Stimulated activated memory B cell treated with anti-CD40 and anti-IgM and Interleukin-4, amounts not matched to agents 10 μg/mL and 1 μg/mL and 100 μg/mL, for 72 hours (primary cell): ENCODE data around the gene CCDC9.
A peak's percentile ranks its signal among the peaks of the same experiment; 100 is the strongest.
"Not testable (repeated sequence)": the region's sequence is repeated elsewhere in the genome, so short reads cannot be mapped to it uniquely, and the experiment has no call there.

Source experiments
- ATAC-seq: fragments of 150-1000 bp; cut with Tn5 transposase; 2 replicates; pipeline ENCODE4 v1.10.0; 2021
- H3K27ac Mint-ChIP-seq: one replicate; pipeline ENCODE4 v1.8.0; 2022; ENCODE audit warnings: mild to moderate bottlenecking, mixed read lengths
- H3K27me3 Mint-ChIP-seq: one replicate; pipeline ENCODE4 v1.8.0; 2022; ENCODE audit warnings: mixed read lengths
- H3K36me3 Mint-ChIP-seq: one replicate; pipeline ENCODE4 v1.8.0; 2022; ENCODE audit warnings: mixed read lengths
- H3K4me1 Mint-ChIP-seq: one replicate; pipeline ENCODE4 v1.8.0; 2022; ENCODE audit warnings: mixed read lengths
- H3K4me3 Mint-ChIP-seq: one replicate; pipeline ENCODE4 v1.8.0; 2022; ENCODE audit warnings: mild to moderate bottlenecking, moderate library complexity, mixed read lengths
- H3K9me3 Mint-ChIP-seq: one replicate; pipeline ENCODE4 v1.8.0; 2022; ENCODE audit warnings: mixed read lengths

The CCDC9 gene

DNA sequence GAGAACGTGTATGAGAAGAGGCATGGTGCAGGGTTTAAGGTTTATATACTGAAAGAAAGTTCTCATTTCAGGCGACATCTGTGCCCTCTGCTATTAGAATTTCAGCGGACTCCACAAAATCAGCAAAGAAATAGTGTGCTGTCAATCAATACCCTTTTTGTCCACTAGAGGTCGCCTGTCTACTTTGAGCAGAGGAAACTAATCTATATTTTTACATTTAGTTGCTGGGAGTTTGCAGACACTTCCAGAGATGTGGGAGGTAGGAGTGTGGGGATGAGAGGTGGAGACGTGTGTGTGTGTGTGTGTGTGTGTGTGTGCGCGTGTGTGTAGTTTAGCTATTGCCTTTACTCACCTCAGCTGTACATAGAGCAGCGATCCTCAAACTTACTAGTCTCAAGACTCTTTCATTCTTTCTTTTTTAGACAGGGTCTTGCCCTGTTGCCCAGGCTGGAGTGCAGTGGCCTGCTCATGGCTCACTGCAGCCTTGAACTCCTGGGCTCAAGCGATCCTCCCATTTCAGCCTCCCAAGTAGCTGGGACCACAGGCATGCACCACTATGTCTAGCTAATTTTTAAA is 28.1 kb downstream of the CCDC9 start:
- peaks cover 5% of the 10 kb centered on the region for H3K36me3 Mint-ChIP-seq
- ATAC-seq: no peak
- H3K27me3 Mint-ChIP-seq: no peaks in the 10 kb centered on the region
- no peak overlapping the region for H3K4me3 Mint-ChIP-seq
- peaks cover 20% of the 10 kb centered on the region for H3K4me1 Mint-ChIP-seq
- no peaks in the 10 kb centered on the region for H3K9me3 Mint-ChIP-seq
- no peak overlapping the region for H3K27ac Mint-ChIP-seq

DNA sequence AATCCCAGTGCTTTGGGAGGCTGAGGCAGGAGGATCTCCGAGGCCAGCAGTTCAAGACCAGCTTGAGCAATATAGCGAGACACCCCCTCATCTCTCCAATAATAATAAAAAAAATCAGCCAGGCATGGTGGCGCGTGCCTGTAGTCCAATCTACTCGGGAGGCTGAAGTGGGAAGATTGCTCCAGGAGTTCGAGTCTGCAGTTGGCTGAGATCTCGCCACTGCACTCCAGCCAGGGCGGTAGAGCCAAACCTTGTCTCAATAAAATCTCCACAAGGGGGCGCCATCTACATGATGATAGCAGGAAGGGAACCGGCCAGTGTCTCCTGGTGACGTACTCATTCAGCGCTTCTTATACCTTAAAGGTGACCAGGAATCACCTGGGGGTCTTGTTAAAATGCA is 39.7 kb downstream of the CCDC9 start:
- H3K9me3 Mint-ChIP-seq: no peaks in the 10 kb centered on the region
- no peak overlapping the region for H3K4me3 Mint-ChIP-seq
- H3K27me3 Mint-ChIP-seq: peaks cover 17% of the 10 kb centered on the region
- peaks cover 6% of the 10 kb centered on the region for H3K36me3 Mint-ChIP-seq
- peak; percentile 88 for ATAC-seq
- H3K4me1 Mint-ChIP-seq: peaks cover 27% of the 10 kb centered on the region
- H3K27ac Mint-ChIP-seq: no peak overlapping the region

DNA sequence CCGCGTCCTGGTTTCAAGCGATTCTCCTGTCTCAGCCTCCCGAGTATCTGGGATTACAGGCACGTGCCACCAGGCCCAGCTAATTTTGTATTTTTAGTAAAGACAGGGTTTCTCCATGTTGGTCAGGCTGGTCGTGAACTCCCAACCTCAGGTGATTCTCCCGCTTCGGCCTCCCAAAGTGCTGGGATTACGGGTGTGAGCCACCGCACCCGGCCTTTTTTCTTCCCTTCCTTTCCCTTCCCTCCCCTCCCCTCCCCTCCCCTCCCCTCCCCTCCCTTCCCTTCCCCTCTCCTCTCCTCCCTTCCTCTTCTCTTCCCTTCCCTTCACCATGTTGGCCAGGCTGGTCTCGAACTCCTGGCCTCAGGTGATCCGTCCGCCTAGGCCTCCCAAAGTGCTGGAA is 44.5 kb downstream of the CCDC9 start:
- H3K36me3 Mint-ChIP-seq, H3K4me3 Mint-ChIP-seq, H3K27ac Mint-ChIP-seq, ATAC-seq, H3K9me3 Mint-ChIP-seq: not testable (repeated sequence)
- peaks cover 49% of the 10 kb centered on the region for H3K27me3 Mint-ChIP-seq
- H3K4me1 Mint-ChIP-seq: peaks cover 52% of the 10 kb centered on the region

DNA sequence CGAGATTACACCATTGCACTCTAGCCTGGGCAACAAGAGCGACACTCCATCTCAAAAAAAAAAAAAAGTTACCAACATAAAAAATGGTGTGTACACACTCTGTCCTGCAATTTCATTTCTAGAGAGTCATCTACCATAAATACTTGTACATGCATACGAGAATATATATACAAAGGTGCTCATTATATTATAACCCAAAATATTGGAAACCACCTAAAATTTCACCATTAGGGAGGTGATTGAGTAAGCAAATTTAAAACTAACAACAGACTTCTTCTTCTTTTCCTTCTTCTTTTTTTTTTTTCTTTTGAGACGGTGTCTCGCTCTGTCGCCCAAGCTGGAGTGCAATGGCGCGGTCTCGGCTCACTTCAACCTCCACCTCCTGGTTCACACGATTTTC is 45.9 kb downstream of the CCDC9 start:
- Mint-ChIP-seq H3K4me1 (peaks cover 43% of the 10 kb centered on the region), H3K27me3 (peaks cover 63% of the 10 kb centered on the region), H3K4me3 (no peak overlapping the region), H3K9me3 (no peaks in the 10 kb centered on the region), H3K27ac (no peak overlapping the region), H3K36me3 (no peaks in the 10 kb centered on the region)
- no peak for ATAC-seq

DNA sequence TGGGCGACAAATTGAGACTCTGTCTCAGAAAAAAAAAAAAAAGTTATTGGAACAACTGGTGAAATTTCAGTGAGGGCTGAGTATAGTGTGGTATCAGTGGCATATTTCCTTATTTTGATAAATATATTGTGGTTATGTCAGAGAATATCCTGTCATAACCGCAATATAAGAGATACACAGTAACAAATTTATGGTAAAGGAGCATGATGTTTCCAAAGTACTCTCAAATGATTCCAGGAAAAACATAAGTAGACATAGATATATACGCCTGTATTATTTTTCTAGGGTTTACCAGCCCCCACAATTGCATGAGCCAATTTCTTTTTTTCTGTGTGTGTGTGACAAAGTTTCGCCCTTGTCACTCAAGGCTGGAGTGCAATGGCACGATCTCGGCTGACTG is 47.6 kb downstream of the CCDC9 start:
- Mint-ChIP-seq H3K4me3 (no peak overlapping the region), H3K36me3 (no peaks in the 10 kb centered on the region), H3K9me3 (no peaks in the 10 kb centered on the region), H3K27me3 (peaks cover 75% of the 10 kb centered on the region), H3K27ac (no peak overlapping the region), H3K4me1 (peaks cover 43% of the 10 kb centered on the region)
- no peak for ATAC-seq

DNA sequence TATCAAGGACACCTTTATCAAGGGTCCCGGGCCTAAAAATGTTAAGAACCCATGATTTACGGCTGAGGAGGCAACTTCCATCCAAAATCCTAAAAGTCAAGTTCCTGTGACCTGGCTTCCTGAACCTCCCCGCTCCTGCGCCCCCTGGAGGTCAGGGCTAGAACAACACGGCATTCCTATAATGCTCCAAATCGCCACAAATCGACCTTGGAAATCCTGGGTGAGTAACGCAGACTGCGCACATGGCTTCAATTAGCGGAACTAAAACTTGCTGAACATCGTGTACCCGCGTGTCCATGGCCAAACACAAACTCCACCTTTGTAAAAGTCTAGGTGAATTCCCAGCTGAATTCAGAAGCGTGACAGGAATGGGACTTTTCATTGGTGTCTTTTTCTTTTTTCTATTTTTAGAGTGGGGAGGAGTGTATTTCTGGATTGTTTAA is 49.0 kb downstream of the CCDC9 start:
- H3K4me1 Mint-ChIP-seq: peaks cover 42% of the 10 kb centered on the region
- no peaks in the 10 kb centered on the region for H3K9me3 Mint-ChIP-seq
- peaks cover 78% of the 10 kb centered on the region for H3K27me3 Mint-ChIP-seq
- peak; percentile 34 for ATAC-seq
- H3K4me3 Mint-ChIP-seq: peak overlapping the region; percentile 34
- peak overlapping the region; percentile 48 for H3K27ac Mint-ChIP-seq
- no peaks in the 10 kb centered on the region for H3K36me3 Mint-ChIP-seq

DNA sequence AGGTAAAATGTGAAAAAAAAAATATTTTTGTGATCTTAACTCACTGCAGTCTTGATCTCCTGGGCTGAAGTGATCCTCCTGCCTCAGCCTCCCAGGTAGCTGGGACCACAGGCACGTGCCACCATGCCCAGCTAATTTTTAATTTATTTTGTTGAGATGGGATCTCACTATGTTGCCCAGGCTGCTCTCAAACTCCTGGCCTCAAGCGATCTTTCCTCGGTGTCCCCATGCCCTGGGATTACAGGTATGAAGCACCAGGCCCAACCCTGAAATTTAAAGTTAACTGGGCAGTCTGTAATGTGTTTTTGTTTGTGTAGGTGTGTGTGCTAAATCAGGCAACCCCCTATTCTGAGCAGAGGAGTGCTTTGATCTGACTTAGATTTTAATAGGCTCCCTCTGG is 50.0 kb downstream of the CCDC9 start:
- no peak for ATAC-seq
- Mint-ChIP-seq H3K27ac (no peak overlapping the region), H3K36me3 (no peaks in the 10 kb centered on the region), H3K4me3 (no peak overlapping the region), H3K4me1 (peaks cover 32% of the 10 kb centered on the region), H3K27me3 (peaks cover 78% of the 10 kb centered on the region), H3K9me3 (no peaks in the 10 kb centered on the region)

DNA sequence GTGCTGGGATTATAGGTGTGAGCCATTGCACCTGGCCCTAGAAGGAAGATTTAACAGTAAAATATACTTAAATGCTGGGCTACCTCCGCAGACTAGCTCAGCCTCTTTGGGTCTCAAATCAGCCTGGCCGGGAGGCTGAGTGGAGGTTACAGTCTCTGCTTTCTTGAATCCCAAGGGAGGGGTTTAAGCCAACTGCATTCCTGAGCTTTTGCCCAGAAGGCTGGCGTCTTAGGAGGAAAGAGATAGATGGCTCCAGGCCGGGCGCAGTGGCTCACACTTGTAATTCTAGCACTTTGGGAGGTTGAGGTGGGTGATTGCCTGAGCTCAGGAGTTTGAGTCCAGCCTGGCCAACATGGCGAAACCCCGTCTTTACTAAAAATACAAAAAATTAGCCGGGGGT is 52.7 kb downstream of the CCDC9 start:
- no peak overlapping the region for H3K4me3 Mint-ChIP-seq
- ATAC-seq: no peak
- peaks cover 74% of the 10 kb centered on the region for H3K27me3 Mint-ChIP-seq
- H3K9me3 Mint-ChIP-seq: no peaks in the 10 kb centered on the region
- H3K36me3 Mint-ChIP-seq: no peaks in the 10 kb centered on the region
- peaks cover 15% of the 10 kb centered on the region for H3K4me1 Mint-ChIP-seq
- no peak overlapping the region for H3K27ac Mint-ChIP-seq

DNA sequence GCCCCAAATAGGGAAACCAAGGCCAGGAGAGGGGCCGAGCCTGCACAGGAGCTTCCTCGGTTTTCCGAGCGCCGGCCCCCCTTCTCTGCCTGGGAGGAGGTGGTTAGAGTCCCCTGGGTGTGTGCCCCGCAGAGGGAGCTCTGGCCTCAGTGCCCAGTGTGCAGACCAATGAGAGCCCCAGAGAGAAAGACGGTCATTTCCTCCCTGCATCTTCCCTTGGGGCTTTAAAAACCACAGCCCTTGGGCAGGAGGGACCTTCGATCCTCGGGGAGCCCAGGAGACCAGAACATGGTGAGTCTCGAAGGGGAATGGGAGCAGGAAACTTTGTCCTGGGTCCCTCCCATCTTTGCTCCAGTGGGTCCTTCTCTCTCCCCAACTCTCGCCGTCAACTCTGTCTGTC is 53.3 kb downstream of the CCDC9 start, which contains the start of gene C5AR1:
Gene C5AR1 (plus strand): TSS at position 254 of the 400 bp plus-strand sequence. CDS start 35 bp downstream, at position 289.
- no peak for ATAC-seq
- Mint-ChIP-seq H3K27me3 (peaks cover 74% of the 10 kb centered on the region), H3K4me1 (peaks cover 15% of the 10 kb centered on the region), H3K9me3 (no peaks in the 10 kb centered on the region), H3K36me3 (no peaks in the 10 kb centered on the region), H3K4me3 (no peak within 1 kb of the TSS), H3K27ac (no peak within 1 kb of the TSS)

DNA sequence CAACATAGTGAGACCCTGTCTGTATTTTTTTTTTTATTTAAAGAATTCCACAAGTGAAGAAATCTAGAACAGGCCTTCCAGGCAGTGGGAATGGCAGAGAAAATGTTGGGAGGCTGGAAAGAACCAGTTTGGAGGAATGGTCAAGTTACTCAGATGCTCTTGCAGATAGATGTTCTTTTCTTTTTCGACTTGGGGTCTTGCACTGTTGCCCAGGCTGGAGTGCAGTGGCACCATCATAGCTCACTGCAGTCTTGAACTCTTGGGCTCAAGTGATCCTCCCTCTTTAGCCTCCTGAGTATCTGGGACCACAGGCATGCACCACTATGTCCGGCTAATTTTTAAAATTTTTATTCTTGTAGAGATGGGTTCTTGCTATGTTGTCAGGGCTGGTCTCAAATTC is 54.0 kb downstream of the CCDC9 start:
- H3K9me3 Mint-ChIP-seq: no peaks in the 10 kb centered on the region
- H3K36me3 Mint-ChIP-seq: no peaks in the 10 kb centered on the region
- H3K27me3 Mint-ChIP-seq: peaks cover 75% of the 10 kb centered on the region
- H3K4me3 Mint-ChIP-seq: no peak overlapping the region
- no peak overlapping the region for H3K27ac Mint-ChIP-seq
- H3K4me1 Mint-ChIP-seq: peaks cover 12% of the 10 kb centered on the region
- no peak for ATAC-seq

DNA sequence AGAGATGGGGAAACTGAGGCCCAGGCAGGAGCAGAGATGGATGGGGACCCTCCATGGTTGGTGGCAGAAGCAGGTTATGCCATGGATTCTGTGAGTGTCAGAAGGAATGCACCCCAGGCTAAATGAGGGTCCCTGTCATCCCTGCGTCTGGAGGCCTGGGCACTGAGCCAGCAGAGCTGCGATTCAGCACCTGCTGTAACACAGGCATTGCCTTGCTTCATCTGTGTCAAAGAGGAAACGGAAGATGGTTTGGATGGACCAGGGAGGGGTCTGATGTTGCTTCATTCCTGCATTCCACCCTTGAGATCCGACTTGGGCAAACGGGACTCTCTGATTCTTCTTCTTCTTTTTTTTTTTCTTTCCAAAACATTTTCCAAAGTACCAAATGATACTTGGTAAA is 54.5 kb downstream of the CCDC9 start:
- Mint-ChIP-seq H3K4me1 (peaks cover 13% of the 10 kb centered on the region), H3K36me3 (no peaks in the 10 kb centered on the region), H3K27me3 (peaks cover 75% of the 10 kb centered on the region), H3K4me3 (no peak overlapping the region), H3K9me3 (no peaks in the 10 kb centered on the region), H3K27ac (no peak overlapping the region)
- no peak for ATAC-seq

DNA sequence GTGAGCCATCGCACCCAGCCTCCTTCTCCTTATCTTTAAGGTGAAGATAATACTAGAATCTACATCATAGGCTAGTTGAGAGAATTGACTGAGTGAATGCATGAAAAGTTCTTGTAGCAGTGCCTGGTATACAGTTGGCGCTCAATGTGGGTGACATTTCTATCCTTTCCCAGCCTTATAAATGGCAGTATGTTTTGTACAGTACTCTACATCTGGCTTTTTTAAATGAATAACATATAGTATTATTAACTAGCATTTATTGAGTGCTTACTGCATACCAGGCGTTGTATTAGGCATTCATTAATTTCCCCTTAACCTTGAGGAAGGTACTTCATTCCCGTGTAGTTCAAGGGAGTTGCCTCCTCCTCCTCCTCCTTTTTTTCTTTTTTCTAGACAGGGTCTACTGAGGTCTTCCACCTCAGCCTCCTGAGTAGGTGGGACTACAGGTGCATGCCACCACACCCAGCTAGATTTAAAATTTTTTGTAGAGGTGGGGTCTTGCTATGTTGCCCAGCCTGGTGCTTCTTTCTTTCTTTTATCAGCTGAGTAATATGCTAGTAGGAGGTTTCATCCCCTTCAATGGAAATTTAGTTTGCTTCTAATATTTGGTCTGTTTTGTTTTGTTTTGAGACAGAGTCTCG is 56.2 kb downstream of the CCDC9 start:
- H3K4me1 Mint-ChIP-seq: peaks cover 13% of the 10 kb centered on the region
- peaks cover 3% of the 10 kb centered on the region for H3K9me3 Mint-ChIP-seq
- no peak overlapping the region for H3K4me3 Mint-ChIP-seq
- no peaks in the 10 kb centered on the region for H3K36me3 Mint-ChIP-seq
- no peak for ATAC-seq
- no peak overlapping the region for H3K27ac Mint-ChIP-seq
- H3K27me3 Mint-ChIP-seq: peaks cover 71% of the 10 kb centered on the region

DNA sequence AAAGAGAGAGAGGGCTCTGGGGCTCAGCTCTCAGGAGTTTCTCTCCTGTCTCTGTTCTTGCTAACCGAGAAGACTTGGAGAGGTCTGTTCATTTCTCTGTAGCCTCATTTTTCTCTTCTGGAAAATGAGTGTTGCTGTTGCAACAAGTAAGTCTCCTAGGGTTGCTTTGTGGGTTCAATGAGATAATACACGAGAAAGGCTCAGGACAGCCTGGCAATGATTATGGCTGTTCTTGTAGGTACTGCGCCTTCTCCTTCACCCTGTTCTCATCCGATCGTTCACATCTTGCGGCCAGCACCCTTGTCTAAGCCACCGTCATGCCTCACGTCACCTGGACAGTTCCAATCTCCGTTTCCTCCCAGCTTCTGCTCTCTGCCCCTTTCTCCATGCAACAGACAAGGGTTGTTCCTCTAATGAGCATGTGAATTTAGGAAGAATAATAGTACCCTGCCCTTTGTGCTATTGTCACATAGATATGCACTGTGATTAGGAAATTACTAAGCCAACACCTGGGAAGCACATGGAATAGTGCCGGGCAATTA is 57.5 kb downstream of the CCDC9 start:
- ATAC-seq: no peak
- H3K9me3 Mint-ChIP-seq: peaks cover 3% of the 10 kb centered on the region
- no peak overlapping the region for H3K4me3 Mint-ChIP-seq
- no peak overlapping the region for H3K27ac Mint-ChIP-seq
- no peaks in the 10 kb centered on the region for H3K36me3 Mint-ChIP-seq
- H3K27me3 Mint-ChIP-seq: peaks cover 70% of the 10 kb centered on the region
- H3K4me1 Mint-ChIP-seq: peaks cover 13% of the 10 kb centered on the region

DNA sequence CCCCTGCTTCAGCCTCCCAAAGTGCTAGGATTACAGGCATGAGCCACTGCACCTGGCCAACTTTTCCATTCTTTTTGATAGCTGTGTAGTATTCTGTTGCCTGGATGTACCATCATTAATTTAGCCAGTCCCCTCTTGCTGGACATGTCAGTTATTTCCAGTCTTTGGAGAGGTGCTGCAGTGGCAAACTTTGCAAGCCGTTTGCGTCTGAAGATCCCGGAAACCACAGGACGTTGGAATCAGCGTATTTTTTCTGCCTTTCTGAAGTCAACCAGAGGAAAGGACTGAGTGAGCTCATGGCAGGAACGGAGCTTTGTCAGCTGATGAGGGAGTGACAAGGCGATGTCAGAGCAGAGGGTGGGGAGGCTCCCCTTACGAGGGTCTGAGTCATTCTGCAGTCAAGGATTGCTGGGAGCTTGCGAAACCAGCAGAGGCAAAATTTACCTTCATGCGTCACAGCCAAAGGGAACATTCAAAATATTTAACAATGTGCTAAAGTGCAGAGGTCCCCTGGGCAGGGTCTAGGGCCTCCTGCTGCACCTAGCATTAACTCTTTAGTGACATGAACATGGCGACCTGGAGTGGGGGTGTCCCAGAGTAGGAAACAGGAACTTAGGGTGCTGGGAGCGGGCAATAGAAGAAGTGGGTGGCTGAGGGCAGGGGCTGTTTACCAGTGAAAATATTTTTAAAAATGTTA is 58.9 kb downstream of the CCDC9 start:
- peak; percentile 55 for ATAC-seq
- H3K4me1 Mint-ChIP-seq: peaks cover 5% of the 10 kb centered on the region
- H3K36me3 Mint-ChIP-seq: peaks cover 1% of the 10 kb centered on the region
- no peak overlapping the region for H3K4me3 Mint-ChIP-seq
- H3K9me3 Mint-ChIP-seq: peaks cover 3% of the 10 kb centered on the region
- H3K27ac Mint-ChIP-seq: no peak overlapping the region
- peaks cover 70% of the 10 kb centered on the region for H3K27me3 Mint-ChIP-seq

DNA sequence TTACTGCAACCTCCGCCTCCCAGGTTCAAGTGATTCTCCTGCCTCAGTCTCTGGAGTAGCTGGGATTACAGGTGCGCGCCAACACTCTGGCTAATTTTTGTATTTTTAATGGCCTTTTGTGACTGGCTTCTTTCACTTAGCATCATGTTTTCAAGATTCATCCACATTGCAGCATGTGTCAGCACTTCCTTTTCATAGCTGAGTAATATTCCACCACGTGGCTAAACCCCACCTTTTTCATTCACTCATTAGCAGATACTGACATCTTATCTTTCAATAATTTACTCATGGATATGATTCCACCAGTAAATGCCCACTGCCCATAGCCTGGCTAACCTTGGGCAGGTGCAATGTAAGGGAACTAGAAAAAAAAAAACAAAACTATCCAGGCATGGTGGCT is 60.2 kb downstream of the CCDC9 start:
- ATAC-seq: no peak
- Mint-ChIP-seq H3K27me3 (peaks cover 71% of the 10 kb centered on the region), H3K27ac (no peak overlapping the region), H3K4me1 (peaks cover 5% of the 10 kb centered on the region), H3K4me3 (no peak overlapping the region), H3K36me3 (peaks cover 4% of the 10 kb centered on the region), H3K9me3 (peaks cover 3% of the 10 kb centered on the region)
